Psoas muscle (tissue), 8 donors: ENCODE measurements around the gene FARSA. TPM values are rescaled to one million over a fixed set of nuclear protein-coding genes. Genes with fewer than 3 reads are reported as not detected.

Experiments used
- ATAC-seq, 4 donors: fragments of 200-7000 bp; cut with Tn5 transposase; one replicate each; pipeline ENCODE4 v1.9.1; 2020; ENCODE audit warnings: moderate library complexity in 3 of 4, mild to moderate bottlenecking in 2 of 4
- DNase-seq, 2 donors: peaks; one replicate each; pipeline ENCODE4 v3.0.0-alpha.2; 2020
- H3K27ac ChIP-seq: fragments of 200-600 bp; one replicate; pipeline ENCODE4 v1.8.0; 2022
- H3K27me3 ChIP-seq, 3 donors: fragments of 200-600 bp in 1 of 3; one replicate each; pipeline versions ENCODE4 v1.6.1 to v1.8.0; 2013 to 2022; ENCODE audit warnings: low read length in 2 of 3, mild to moderate bottlenecking in 2 of 3, moderate library complexity in 1 of 3; ENCODE audit not compliant: insufficient read depth in 3 of 3
- H3K36me3 ChIP-seq, 2 donors: fragments of 200-600 bp in 1 of 2; one replicate each; pipeline versions ENCODE4 v1.6.1 to v1.8.0; 2013 to 2022; ENCODE audit warnings: low read depth in 1 of 2, mild to moderate bottlenecking in 1 of 2, moderate library complexity in 1 of 2; ENCODE audit not compliant: insufficient read depth in 1 of 2
- H3K4me1 ChIP-seq: fragments of 200-600 bp; one replicate; pipeline ENCODE4 v1.8.0; 2022
- H3K4me3 ChIP-seq: fragments of 200-600 bp; one replicate; pipeline ENCODE4 v1.8.0; 2022; ENCODE audit warnings: mild to moderate bottlenecking
- H3K9me3 ChIP-seq: fragments of 200-600 bp; one replicate; pipeline ENCODE4 v1.8.0; 2022
- CTCF ChIP-seq: fragments of 200-600 bp; IDR thresholded peaks from one replicate; pipeline ENCODE4 v1.8.0; 2022; ENCODE audit warnings: antibody characterized with exemption
- WGBS, 3 donors: extraction: QIAGEN DNeasy Blood & Tissue Kit; methylation state at CpG; one replicate each; pipeline versions ENCODE4 v1.1.6 to v1.1.7; 2013; 5-methylcytosine and 5-hydroxymethylcytosine counted together
- intact Hi-C, 2 donors: fragments of 100-400 bp; cut with DNase I; formaldehyde crosslinking; loops; one replicate each; pipeline versions ENCODE4 v1.11.0 to v1.14.2; 2022
- polyA plus RNA-seq, 3 donors: library from polyadenylated mRNA; stranded (reverse); fragments of 200-250 nt; gene quantifications; one replicate each; pipeline ENCODE4 v1.2.3, GENCODE V29; 2013
- total RNA-seq, 4 donors: library from RNA; stranded (reverse); fragmentation: NEBNext Ultra II Directional in 2 of 4; extraction: Animal tissue kit (Norgen Biotek cat#: 25700) in 2 of 4; gene quantifications; one replicate each; pipeline versions ENCODE4 v1.2.1 to v1.2.4, GENCODE V29; 2021 to 2023
- donor health status: healthy with polysubstance abuse.
- donor health status: DM: no; HTN: no; CAD: no; lungs with moderate emphysema.
- donor health status: Bipolar disorder and iron deficiency.
- donor health status: healthy.
- donor health status: DM: yes; HTN: yes; CAD: no.
- donor health status: DM: no; HTN: no; CAD: no.
- donor health status: DM: no; HTN: no; CAD: no.
- donor health status: DM: yes; HTN: yes; CAD: no.

Gene FARSA
- total and polyA plus RNA-seq, 7 donors = 45.9 to 161 (median 61.6) TPM

GRCh38 chr19:12907166-12907565 is 26.3 kb downstream of the FARSA start:
- Histone ChIP-seq H3K36me3 (peaks cover 0 to 12% of the 10 kb centered on the region in 2 donors), H3K4me3 (no peak overlapping the region), H3K9me3 (no peaks in the 10 kb centered on the region), H3K4me1 (no peaks in the 10 kb centered on the region), H3K27me3 (no peaks in the 10 kb centered on the region), H3K27ac (no peak overlapping the region)
- no peak for TF ChIP-seq CTCF
- DNase-seq (no peak), ATAC-seq (no peak)
- intact Hi-C loops = no loop called here
- whole genome bisulfite sequencing, 3 donors = 80 to 84% (median 83%) methylated on average over 9 of the region's 9 CpGs

- Histone ChIP-seq H3K9me3 (no peaks in the 10 kb centered on the region), H3K4me1 (no peaks in the 10 kb centered on the region), H3K27me3 (no peaks in the 10 kb centered on the region), H3K4me3 (no peak overlapping the region), H3K36me3 (peaks cover 2 to 64% of the 10 kb centered on the region in 2 donors), H3K27ac (no peak overlapping the region)
- intact Hi-C loops = no loop called here
- DNase-seq = no peak
- 87 to 91% (median 90%) methylated on average over 10 of the region's 10 CpGs for WGBS, 3 donors
- no peak for TF ChIP-seq CTCF
- ATAC-seq = no peak
Observed at GRCh38 chr19:12899891-12900518, 33.5 kb downstream of the FARSA start.

- intact Hi-C loops = no loop called here
- ATAC-seq = no peak
Observed at GRCh38 chr19:12896460-12896859, 37.1 kb downstream of the FARSA start.

GRCh38 chr19:12893582-12893981 is 39.9 kb downstream of the FARSA start:
- Histone ChIP-seq H3K9me3 (no peaks in the 10 kb centered on the region), H3K36me3 (peaks cover 2 to 53% of the 10 kb centered on the region in 2 donors)
- WGBS, 3 donors = 91 to 96% (median 95%) methylated on average over 4 to 5 of the region's 5 CpGs

More at GRCh38 chr19:12896460-12896859, 37.1 kb downstream of the FARSA start:
- Histone ChIP-seq H3K27ac (no peak overlapping the region), H3K4me1 (peaks cover 7% of the 10 kb centered on the region), H3K27me3 (no peaks in the 10 kb centered on the region), H3K9me3 (no peaks in the 10 kb centered on the region), H3K4me3 (no peak overlapping the region), H3K36me3 (peaks cover 2 to 77% of the 10 kb centered on the region in 2 donors)
- no peak for TF ChIP-seq CTCF
- WGBS, 3 donors = 77 to 85% (median 85%) methylated on average over 14 to 17 of the region's 17 CpGs
- no peak for DNase-seq

More at GRCh38 chr19:12893582-12893981, 39.9 kb downstream of the FARSA start:
- H3K27me3 ChIP-seq = no peaks in the 10 kb centered on the region
- DNase-seq (no peak), ATAC-seq (no peak)
- peaks cover 7% of the 10 kb centered on the region for H3K4me1 ChIP-seq
- H3K4me3 ChIP-seq = no peak overlapping the region
- H3K27ac ChIP-seq = no peak overlapping the region
- intact Hi-C loops = loop anchor here in 1 of 2 donors (5.0 kb wide), 1 partner anchor 64 kb away; the partner anchor contains the start of gene GADD45GIP1
- no peak for TF ChIP-seq CTCF
